Ishikawa (cell line): ENCODE results near the gene SERPINB10.

Source experiments
- CEBPB ChIP-seq: IDR thresholded peaks from 2 replicates; pipeline ENCODE4 v1.6.1; 2012
- CREB1 ChIP-seq: IDR thresholded peaks from 2 replicates; pipeline ENCODE4 v1.6.1; 2012; ENCODE audit warnings: low read depth
- EGR1 ChIP-seq: IDR thresholded peaks from 2 replicates; pipeline ENCODE4 v1.6.1; 2012
- EP300 ChIP-seq: IDR thresholded peaks from 2 replicates; pipeline ENCODE4 v1.6.1; 2012; ENCODE audit warnings: borderline replicate concordance
- FOXM1 ChIP-seq: IDR thresholded peaks from 2 replicates; pipeline ENCODE4 v1.6.1; 2012; ENCODE audit warnings: low read depth, borderline replicate concordance
- MAX ChIP-seq: IDR thresholded peaks from 2 replicates; pipeline ENCODE4 v1.6.1; 2012
- NFIC ChIP-seq: IDR thresholded peaks from 2 replicates; pipeline ENCODE4 v1.6.1; 2012
- RAD21 ChIP-seq: IDR thresholded peaks from 2 replicates; pipeline ENCODE4 v1.6.1; 2012; ENCODE audit warnings: low read depth
- REST ChIP-seq: IDR thresholded peaks from 2 replicates; pipeline ENCODE4 v1.6.1; 2012; ENCODE audit warnings: low read depth, mild to moderate bottlenecking
- TAF1 ChIP-seq: IDR thresholded peaks from 2 replicates; pipeline ENCODE4 v1.6.1; 2012; ENCODE audit warnings: low read depth, mild to moderate bottlenecking
- TCF12 ChIP-seq: IDR thresholded peaks from 2 replicates; pipeline ENCODE4 v1.6.1; 2012; ENCODE audit warnings: low read depth
- TEAD4 ChIP-seq: IDR thresholded peaks from 2 replicates; pipeline ENCODE4 v1.6.1; 2012
- USF1 ChIP-seq: IDR thresholded peaks from 2 replicates; pipeline ENCODE4 v1.6.1; 2012
- YY1 ChIP-seq: IDR thresholded peaks from 2 replicates; pipeline ENCODE4 v1.6.1; 2012; ENCODE audit warnings: low read depth
- ZBTB7A ChIP-seq: IDR thresholded peaks from 2 replicates; pipeline ENCODE4 v1.6.1; 2012; ENCODE audit warnings: low read depth

SERPINB10 gene

GRCh38 chr18:63922049-63922448, 14.3 kb downstream of the SERPINB10 start:
- no peak for TF ChIP-seq TAF1
- no peak for TF ChIP-seq CREB1
- no peak for TF ChIP-seq FOXM1
- no peak for TF ChIP-seq REST
- TF ChIP-seq CEBPB, result no peak
- TF ChIP-seq NFIC, result no peak

GRCh38 chr18:63924551-63924950, 16.8 kb downstream of the SERPINB10 start:
- TF ChIP-seq YY1 (no peak), RAD21 (no peak)

- TF ChIP-seq ZBTB7A, result no peak
- TF ChIP-seq USF1, result no peak
- TF ChIP-seq TCF12, result no peak
- no peak for TF ChIP-seq MAX
- TF ChIP-seq FOXM1, result no peak
- no peak for TF ChIP-seq EP300
- no peak for TF ChIP-seq CEBPB
- no peak for TF ChIP-seq EGR1
- no peak for TF ChIP-seq TAF1
- TF ChIP-seq YY1, result no peak
- no peak for TF ChIP-seq RAD21
- TF ChIP-seq CREB1, result no peak
- no peak for TF ChIP-seq TEAD4
These were observed 20.6 kb downstream of the SERPINB10 start for GRCh38 chr18:63928331-63928730.

GRCh38 chr18:63930773-63931354, 23.1 kb downstream of the SERPINB10 start:
- TF ChIP-seq TEAD4 (no peak), FOXM1 (no peak), TAF1 (no peak), ZBTB7A (no peak), CEBPB (no peak)

- TF ChIP-seq RAD21, result peak; percentile 55
- TF ChIP-seq USF1, result no peak
These were observed 28.6 kb downstream of the SERPINB10 start for GRCh38 chr18:63936156-63936931.

GRCh38 chr18:63936932-63937393, 29.2 kb downstream of the SERPINB10 start:
- TF ChIP-seq EGR1 (no peak), USF1 (no peak), CREB1 (no peak), FOXM1 (no peak), TAF1 (no peak), MAX (no peak), TCF12 (no peak), NFIC (no peak), CEBPB (no peak), TEAD4 (no peak)

GRCh38 chr18:63940008-63940407, 32.2 kb downstream of the SERPINB10 start:
- no peak for TF ChIP-seq USF1
- no peak for TF ChIP-seq CREB1
- TF ChIP-seq TEAD4, result no peak
- TF ChIP-seq REST, result no peak
- no peak for TF ChIP-seq ZBTB7A
- TF ChIP-seq CEBPB, result no peak
- TF ChIP-seq FOXM1, result no peak
- TF ChIP-seq EGR1, result no peak
- TF ChIP-seq TCF12, result no peak
- TF ChIP-seq NFIC, result no peak
- no peak for TF ChIP-seq EP300
- no peak for TF ChIP-seq TAF1
- no peak for TF ChIP-seq MAX
- TF ChIP-seq YY1, result no peak
- no peak for TF ChIP-seq RAD21
